Thymus (tissue), 11 donors: Measurements from ENCODE around the gene TBC1D1. TPM values are rescaled to one million over a fixed set of nuclear protein-coding genes. Genes with fewer than 3 reads are reported as not detected.

Experiments
- DNase-seq, 9 donors: peaks; one replicate each; pipeline ENCODE4 v3.0.0-alpha.2; 2013; ENCODE audit warnings: low spot score in 9 of 9, low read depth in 6 of 9, missing footprints in 1 of 9
- H3K27ac ChIP-seq, 2 donors: one replicate each; pipeline ENCODE4 v1.5.1; 2013; ENCODE audit warnings: control low read depth in 1 of 2, low read depth in 1 of 2, low read length in 1 of 2, mild to moderate bottlenecking in 1 of 2, moderate library complexity in 1 of 2
- H3K27me3 ChIP-seq, 2 donors: one replicate each; pipeline ENCODE4 v1.5.1; 2013; ENCODE audit warnings: low read length in 1 of 2; ENCODE audit not compliant: control insufficient read depth in 2 of 2, insufficient read depth in 1 of 2
- H3K36me3 ChIP-seq, 2 donors: one replicate each; pipeline ENCODE4 v1.5.1; 2013; ENCODE audit warnings: low read length in 1 of 2, mild to moderate bottlenecking in 1 of 2, moderate library complexity in 1 of 2; ENCODE audit not compliant: control insufficient read depth in 2 of 2, insufficient read depth in 2 of 2
- H3K4me1 ChIP-seq, 2 donors: one replicate each; pipeline ENCODE4 v1.5.1; 2013; ENCODE audit warnings: low read length in 2 of 2; ENCODE audit not compliant: control insufficient read depth in 2 of 2, insufficient read depth in 2 of 2
- H3K4me3 ChIP-seq, 2 donors: one replicate each; pipeline ENCODE4 v1.5.1; 2013; ENCODE audit warnings: low read length in 2 of 2, control low read depth in 1 of 2, mild to moderate bottlenecking in 1 of 2
- H3K9me3 ChIP-seq, 2 donors: one replicate each; pipeline ENCODE4 v1.5.1; 2013; ENCODE audit warnings: low read length in 1 of 2, mild to moderate bottlenecking in 1 of 2; ENCODE audit not compliant: control insufficient read depth in 2 of 2, insufficient read depth in 1 of 2
- WGBS: extraction: QIAGEN DNeasy Blood & Tissue Kit; methylation state at CpG from one replicate; pipeline ENCODE4 v1.1.7; 2013; 5-methylcytosine and 5-hydroxymethylcytosine counted together
- polyA plus RNA-seq: library from polyadenylated mRNA; stranded (reverse); fragments of 200-250 nt; gene quantifications from one replicate; pipeline ENCODE4 v1.2.3, GENCODE V29; 2013
- total RNA-seq: library from RNA; stranded (reverse); fragments of 120-200 nt; gene quantifications from one replicate; pipeline ENCODE4 v1.2.4, GENCODE V29; 2013
- donor health status: healthy.

The TBC1D1 gene
- total and polyA plus RNA-seq, 2 donors, result 49.9 to 65.7 TPM

- H3K4me3 ChIP-seq, result no peak overlapping the region
- H3K36me3 ChIP-seq, result no peaks in the 10 kb centered on the region
- DNase-seq, result no peak
- 95% methylated on average over 3 of the region's 3 CpGs for WGBS
- no peaks in the 10 kb centered on the region for H3K9me3 ChIP-seq
- H3K27ac ChIP-seq, result no peak overlapping the region
- H3K27me3 ChIP-seq, result peaks cover 2 to 16% of the 10 kb centered on the region in 2 donors
- H3K4me1 ChIP-seq, result peaks cover 11 to 21% of the 10 kb centered on the region in 2 donors
Observed at GRCh38 chr4:37893164-37893563, 2.3 kb downstream of the TBC1D1 start.

- Histone ChIP-seq H3K9me3 (no peaks in the 10 kb centered on the region), H3K27ac (no peak overlapping the region), H3K4me3 (no peak overlapping the region), H3K36me3 (peaks cover 0 to 1% of the 10 kb centered on the region in 2 donors), H3K27me3 (peaks cover 0 to 7% of the 10 kb centered on the region in 2 donors), H3K4me1 (peaks cover 11 to 18% of the 10 kb centered on the region in 2 donors)
- DNase-seq, result no peak
- WGBS, result 98% methylated on average over 7 of the region's 7 CpGs
Observed at GRCh38 chr4:37895271-37895670, 4.4 kb downstream of the TBC1D1 start.

- Histone ChIP-seq H3K4me1 (peaks cover 11 to 12% of the 10 kb centered on the region in 2 donors), H3K36me3 (peaks cover 0 to 4% of the 10 kb centered on the region in 2 donors), H3K27me3 (no peaks in the 10 kb centered on the region), H3K27ac (no peak overlapping the region), H3K4me3 (no peak overlapping the region), H3K9me3 (no peaks in the 10 kb centered on the region)
- DNase-seq, result no peak
Observed at GRCh38 chr4:37896206-37896860, 5.4 kb downstream of the TBC1D1 start.

GRCh38 chr4:37902212-37902611 lies 11.3 kb downstream of the TBC1D1 start:
- no peak overlapping the region for H3K4me3 ChIP-seq
- no peaks in the 10 kb centered on the region for H3K9me3 ChIP-seq
- peaks cover 6 to 11% of the 10 kb centered on the region in 2 donors for H3K36me3 ChIP-seq
- H3K27me3 ChIP-seq, result no peaks in the 10 kb centered on the region
- no peaks in the 10 kb centered on the region for H3K4me1 ChIP-seq
- WGBS, result 94% methylated on average over 7 of the region's 7 CpGs
- no peak overlapping the region for H3K27ac ChIP-seq
- no peak for DNase-seq

- H3K27me3 ChIP-seq, result no peaks in the 10 kb centered on the region
- no peak overlapping the region for H3K4me3 ChIP-seq
- H3K9me3 ChIP-seq, result no peaks in the 10 kb centered on the region
- no peaks in the 10 kb centered on the region for H3K4me1 ChIP-seq
- DNase-seq, result no peak
- peaks cover 6 to 11% of the 10 kb centered on the region in 2 donors for H3K36me3 ChIP-seq
- WGBS, result 97% methylated on average over 9 of the region's 9 CpGs
- no peak overlapping the region for H3K27ac ChIP-seq
Observed at GRCh38 chr4:37902738-37903693, 12.1 kb downstream of the TBC1D1 start.

GRCh38 chr4:37903901-37904300 lies 13.0 kb downstream of the TBC1D1 start:
- H3K9me3 ChIP-seq, result no peaks in the 10 kb centered on the region
- H3K27ac ChIP-seq, result no peak overlapping the region
- H3K4me1 ChIP-seq, result no peaks in the 10 kb centered on the region
- DNase-seq, result no peak
- H3K27me3 ChIP-seq, result no peaks in the 10 kb centered on the region
- 93% methylated on average over 3 of the region's 3 CpGs for WGBS
- peaks cover 6 to 11% of the 10 kb centered on the region in 2 donors for H3K36me3 ChIP-seq
- H3K4me3 ChIP-seq, result no peak overlapping the region

GRCh38 chr4:37904824-37905223 lies 13.9 kb downstream of the TBC1D1 start:
- Histone ChIP-seq H3K4me1 (no peaks in the 10 kb centered on the region), H3K27ac (no peak overlapping the region), H3K9me3 (no peaks in the 10 kb centered on the region), H3K4me3 (no peak overlapping the region), H3K27me3 (no peaks in the 10 kb centered on the region), H3K36me3 (peaks cover 6 to 11% of the 10 kb centered on the region in 2 donors)
- over 99% methylated on average over 3 of the region's 3 CpGs for WGBS
- no peak for DNase-seq

GRCh38 chr4:37905533-37906169 lies 14.8 kb downstream of the TBC1D1 start:
- H3K4me3 ChIP-seq, result no peak overlapping the region
- H3K27ac ChIP-seq, result no peak overlapping the region
- peaks cover 6 to 8% of the 10 kb centered on the region in 2 donors for H3K36me3 ChIP-seq
- H3K4me1 ChIP-seq, result no peaks in the 10 kb centered on the region
- no peaks in the 10 kb centered on the region for H3K27me3 ChIP-seq
- H3K9me3 ChIP-seq, result no peaks in the 10 kb centered on the region
- DNase-seq, result no peak
- WGBS, result 98% methylated on average over 7 of the region's 7 CpGs
